ENCODE measurements around the gene HELZ.

Gene HELZ

GRCh38 chr17:67074781-67075180 is 170.2 kb downstream of the HELZ start:
- no peak for DNase-seq (ENCODE audit: low spot score)

- no peak for DNase-seq (ENCODE audit: low spot score)
These were observed 172.1 kb downstream of the HELZ start for GRCh38 chr17:67072885-67073284.

- no peak for DNase-seq (ENCODE audit: low spot score)
These were observed 173.4 kb downstream of the HELZ start for GRCh38 chr17:67071595-67071994.

- no peak for DNase-seq (ENCODE audit: low spot score)
These were observed 175.3 kb downstream of the HELZ start for GRCh38 chr17:67069603-67070136.

DNA sequence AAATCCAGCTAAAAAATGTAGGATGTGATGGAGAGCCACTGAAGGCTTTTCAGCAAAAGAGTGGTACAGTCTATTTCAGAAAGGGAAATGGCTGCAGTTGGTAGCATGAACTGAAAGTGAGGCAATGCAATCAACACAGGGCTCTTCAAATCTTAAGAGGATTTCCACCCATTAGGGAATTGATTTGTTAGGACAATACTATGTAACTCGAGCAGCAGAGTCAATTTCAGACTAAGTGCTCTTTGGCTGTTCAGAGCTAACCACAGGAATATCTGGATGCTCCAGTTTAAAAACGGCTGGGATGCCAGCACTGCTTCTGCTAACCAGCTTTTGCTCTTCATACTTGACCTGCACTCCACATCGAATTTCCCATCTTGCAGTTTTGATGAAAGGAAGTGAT is 176.0 kb downstream of the HELZ start:
- no peak for DNase-seq (ENCODE audit: low spot score)

DNA sequence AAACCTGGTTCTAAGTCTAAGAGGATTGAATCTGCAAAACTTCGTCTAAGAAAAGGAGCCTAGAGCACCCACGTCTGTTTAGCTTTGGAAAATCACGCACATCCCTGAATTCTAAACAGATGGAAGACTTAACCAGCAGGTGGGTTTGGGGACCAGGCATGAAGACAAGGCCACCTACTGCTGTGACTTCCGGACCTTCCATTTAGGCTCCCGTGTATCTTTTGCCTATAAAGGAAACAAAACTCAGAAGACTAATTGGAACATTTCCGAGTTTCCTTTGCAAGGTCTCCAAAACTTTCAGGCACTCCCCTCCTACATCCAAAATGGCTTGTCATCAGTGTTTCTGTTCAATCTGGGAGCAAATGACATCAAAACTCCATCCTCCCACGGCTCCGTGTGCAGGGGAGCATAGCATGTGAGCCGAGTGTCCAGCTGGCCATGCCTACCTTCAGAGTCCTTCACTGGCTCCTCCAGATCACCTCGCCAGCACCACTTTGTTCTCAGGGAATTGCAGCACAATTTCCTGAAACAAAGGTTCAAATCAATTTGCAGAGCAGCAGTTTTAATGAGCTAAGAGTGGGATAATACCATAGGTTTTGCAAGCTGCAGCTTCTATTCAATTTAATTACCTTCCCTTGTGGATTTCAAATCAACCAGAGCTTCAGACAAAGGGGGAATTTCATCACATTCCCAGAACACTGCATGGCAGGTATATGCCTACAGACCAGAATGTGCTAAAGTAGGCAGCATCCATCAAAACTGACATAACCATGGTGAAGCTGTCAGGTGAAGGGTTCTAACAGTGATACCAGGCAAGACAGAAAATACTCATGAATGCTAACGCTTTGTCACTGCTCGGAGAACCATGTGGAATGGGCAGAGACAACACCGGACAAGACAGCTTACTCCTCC is 177.2 kb downstream of the HELZ start:
- DNase-seq (ENCODE audit: low spot score): no peak

DNA sequence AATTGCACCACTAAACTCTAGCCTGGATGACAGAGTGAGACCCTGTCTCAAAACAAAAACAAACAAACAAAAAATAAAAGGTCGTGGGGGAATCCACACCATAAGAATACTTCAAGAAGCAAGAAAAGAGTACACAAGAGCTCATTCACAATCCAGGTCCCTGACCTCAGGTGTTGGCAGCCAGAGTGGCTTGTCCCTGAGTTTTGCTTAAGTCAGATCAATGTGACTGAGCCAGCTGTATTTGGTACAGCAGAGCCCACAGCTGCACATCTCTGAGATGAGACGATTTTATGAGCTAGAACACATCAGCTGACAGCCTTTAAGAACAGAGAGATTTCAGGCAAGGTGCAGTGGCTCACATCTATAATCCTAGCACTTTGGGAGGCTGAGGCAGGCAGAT is 178.3 kb downstream of the HELZ start:
- DNase-seq (ENCODE audit: low spot score): no peak

DNA sequence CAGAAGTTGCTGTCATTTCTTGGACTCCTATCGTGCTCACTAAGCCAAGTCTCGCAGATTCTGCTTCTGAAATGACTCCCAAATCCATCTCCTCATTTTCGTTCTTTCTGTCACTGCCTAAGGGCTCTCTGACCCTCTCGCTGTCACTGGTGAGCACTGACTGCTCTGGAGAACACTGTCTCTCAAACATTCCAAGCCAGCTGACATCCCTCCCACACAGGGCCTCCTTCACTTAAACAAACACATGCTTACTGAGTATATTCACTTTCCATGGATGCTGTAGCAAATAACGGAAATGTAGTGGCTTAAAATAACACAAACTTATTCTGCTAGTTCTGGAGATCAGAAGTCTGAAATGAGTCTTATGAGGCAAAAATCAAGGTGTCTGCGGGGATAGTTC is 181.9 kb downstream of the HELZ start:
- no peak for DNase-seq (ENCODE audit: low spot score)

DNA sequence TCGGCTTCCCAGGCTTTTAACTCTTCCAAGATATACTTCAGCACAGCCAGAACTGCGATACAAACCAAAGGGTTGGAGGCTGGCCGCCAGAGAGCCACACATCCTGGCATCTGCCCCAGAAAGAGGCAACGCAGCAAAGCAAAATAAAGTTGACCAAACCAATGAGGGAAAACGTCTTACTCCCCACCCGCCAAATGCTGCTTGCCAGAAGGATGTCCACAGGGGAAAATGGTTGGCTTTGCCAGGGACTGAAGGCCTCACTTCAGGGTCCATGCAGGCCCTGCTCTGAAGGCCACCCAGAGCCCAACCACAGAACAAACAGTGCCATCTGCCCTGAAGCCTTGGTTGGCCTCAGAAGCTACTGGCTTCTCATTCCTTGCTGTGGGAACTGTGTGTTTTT is 185.6 kb downstream of the HELZ start:
- DNase-seq (ENCODE audit: low spot score): no peak

DNA sequence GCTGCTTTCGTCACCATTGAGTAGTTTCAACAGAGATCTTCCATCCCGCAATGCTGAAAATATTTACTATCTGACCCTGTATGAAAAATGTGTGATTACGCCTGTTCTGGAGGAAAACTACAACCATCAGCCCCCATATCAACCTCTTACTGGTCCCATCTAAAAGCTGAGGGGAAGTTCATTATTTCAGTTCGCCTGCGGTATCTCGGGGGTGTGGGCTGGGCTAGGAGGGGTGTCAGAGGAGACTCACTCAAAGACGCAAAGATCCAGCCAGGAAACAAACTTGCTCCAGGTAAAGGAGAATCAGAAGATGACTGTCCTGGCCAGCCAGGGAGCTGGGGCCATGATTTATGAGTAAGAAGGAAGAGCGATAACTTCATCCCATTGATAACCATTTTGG is 187.0 kb downstream of the HELZ start:
- no peak for DNase-seq (ENCODE audit: low spot score)

- DNase-seq (ENCODE audit: low spot score): no peak
These were observed 188.1 kb downstream of the HELZ start for GRCh38 chr17:67056746-67057490.

- no peak for DNase-seq (ENCODE audit: low spot score)
These were observed 188.9 kb downstream of the HELZ start for GRCh38 chr17:67055811-67056745.

- DNase-seq (ENCODE audit: low spot score): no peak
These were observed 190.0 kb downstream of the HELZ start for GRCh38 chr17:67055041-67055443.

GRCh38 chr17:67054608-67055007 is 190.4 kb downstream of the HELZ start:
- no peak for DNase-seq (ENCODE audit: low spot score)

- DNase-seq (ENCODE audit: low spot score): no peak
These were observed 190.9 kb downstream of the HELZ start for GRCh38 chr17:67054011-67054591.

- DNase-seq (ENCODE audit: low spot score): no peak
These were observed 191.5 kb downstream of the HELZ start for GRCh38 chr17:67053438-67054000.

- no peak for DNase-seq (ENCODE audit: low spot score)
These were observed 192.1 kb downstream of the HELZ start for GRCh38 chr17:67052720-67053437.

GRCh38 chr17:67051837-67052236 is 193.2 kb downstream of the HELZ start:
- DNase-seq (ENCODE audit: low spot score): no peak

DNA sequence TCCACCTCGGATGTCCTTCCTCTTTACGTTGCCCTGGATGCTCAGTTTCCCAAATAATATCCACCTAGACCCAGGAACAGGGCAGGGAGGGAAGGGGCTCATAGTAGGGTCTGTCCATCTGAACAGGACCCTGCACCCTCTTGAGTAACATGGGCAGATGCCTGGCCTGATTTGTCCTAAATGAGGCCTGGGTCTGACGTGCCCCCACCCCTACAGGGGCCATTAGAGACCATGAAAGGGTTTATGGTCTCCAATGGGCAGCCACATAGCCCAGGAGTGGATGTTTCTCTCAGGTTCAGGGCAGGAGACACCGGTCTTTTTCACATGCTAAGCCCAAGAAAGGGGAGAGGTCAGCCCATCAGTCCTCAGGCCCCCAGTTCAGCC is 193.8 kb downstream of the HELZ start:
- DNase-seq (ENCODE audit: low spot score): no peak

- DNase-seq (ENCODE audit: low spot score): no peak
These were observed 194.4 kb downstream of the HELZ start for GRCh38 chr17:67050471-67051154.

Data from LoVo (cell line).